MM.1S (cell line): ENCODE results near the gene UBE2U.

Source experiments
- EZH2phosphoT487 ChIP-seq: fragments of 300-600 bp; sonication (generic); IDR thresholded peaks from 2 replicates; pipeline ENCODE4 v1.6.1; 2018; ENCODE audit warnings: antibody characterized with exemption, low read length
- TF ChIP-seq, protein P1 (sequence below): fragments of 300-600 bp; sonication (generic); IDR thresholded peaks from 2 replicates; pipeline ENCODE4 v1.5.1; 2016; ENCODE audit warnings: antibody characterized with exemption, low read length, mixed read lengths

DNA sequence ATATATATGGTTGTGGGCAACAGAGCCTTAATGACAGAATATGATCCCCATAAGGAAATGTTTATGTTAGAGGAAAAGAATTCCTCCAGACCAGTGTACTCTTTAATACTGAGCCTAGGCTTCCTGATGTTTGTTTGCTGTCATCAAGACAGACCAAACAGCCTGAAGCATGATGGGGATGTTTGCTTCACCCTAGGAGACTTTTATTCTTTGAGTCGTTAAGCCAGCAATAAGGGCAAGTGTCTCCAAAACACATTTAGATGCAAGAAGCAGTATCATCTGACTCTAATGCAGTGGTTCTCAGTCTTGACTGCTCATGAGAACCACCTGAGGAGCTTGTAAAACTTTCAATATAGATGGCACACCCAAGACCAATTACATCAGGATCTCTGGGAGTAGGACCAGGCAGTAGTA lies 33.1 kb downstream of the UBE2U start:
- TF ChIP-seq, protein P1, sequence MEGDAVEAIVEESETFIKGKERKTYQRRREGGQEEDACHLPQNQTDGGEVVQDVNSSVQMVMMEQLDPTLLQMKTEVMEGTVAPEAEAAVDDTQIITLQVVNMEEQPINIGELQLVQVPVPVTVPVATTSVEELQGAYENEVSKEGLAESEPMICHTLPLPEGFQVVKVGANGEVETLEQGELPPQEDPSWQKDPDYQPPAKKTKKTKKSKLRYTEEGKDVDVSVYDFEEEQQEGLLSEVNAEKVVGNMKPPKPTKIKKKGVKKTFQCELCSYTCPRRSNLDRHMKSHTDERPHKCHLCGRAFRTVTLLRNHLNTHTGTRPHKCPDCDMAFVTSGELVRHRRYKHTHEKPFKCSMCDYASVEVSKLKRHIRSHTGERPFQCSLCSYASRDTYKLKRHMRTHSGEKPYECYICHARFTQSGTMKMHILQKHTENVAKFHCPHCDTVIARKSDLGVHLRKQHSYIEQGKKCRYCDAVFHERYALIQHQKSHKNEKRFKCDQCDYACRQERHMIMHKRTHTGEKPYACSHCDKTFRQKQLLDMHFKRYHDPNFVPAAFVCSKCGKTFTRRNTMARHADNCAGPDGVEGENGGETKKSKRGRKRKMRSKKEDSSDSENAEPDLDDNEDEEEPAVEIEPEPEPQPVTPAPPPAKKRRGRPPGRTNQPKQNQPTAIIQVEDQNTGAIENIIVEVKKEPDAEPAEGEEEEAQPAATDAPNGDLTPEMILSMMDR: no peak
- no peak for TF ChIP-seq EZH2phosphoT487
